HG02610 (cell line): ENCODE measurements around the gene PKNOX1.
"Not testable (repeated sequence)": the region's sequence is repeated elsewhere in the genome, so short reads cannot be mapped to it uniquely, and the experiment has no call there.

Source experiments
- ATAC-seq: cut with Tn5 transposase; IDR thresholded peaks from one replicate; pipeline ENCODE4 v1.9.1; 2021; ENCODE audit warnings: mild to moderate bottlenecking, moderate library complexity; ENCODE audit not compliant: unreplicated experiment

PKNOX1 gene

DNA sequence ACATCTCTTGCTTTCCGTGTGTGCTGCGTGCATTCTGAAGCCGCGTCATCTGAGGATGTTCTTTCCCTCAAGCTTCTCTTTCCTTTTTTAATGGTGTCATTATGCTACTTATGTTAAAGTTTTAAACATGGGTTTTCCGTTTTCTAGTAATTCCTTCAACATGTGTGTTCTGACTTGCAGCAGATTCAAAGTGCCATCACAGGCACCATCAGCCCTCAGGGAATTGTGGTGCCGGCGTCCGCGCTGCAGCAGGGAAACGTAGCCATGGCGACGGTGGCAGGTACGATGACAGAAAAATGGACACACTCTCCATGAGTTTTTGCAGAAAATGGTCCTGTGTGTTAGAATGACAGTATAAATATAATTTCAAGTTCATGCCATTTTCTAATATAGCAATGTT is 42.4 kb downstream of the PKNOX1 start:
- ATAC-seq = no peak

DNA sequence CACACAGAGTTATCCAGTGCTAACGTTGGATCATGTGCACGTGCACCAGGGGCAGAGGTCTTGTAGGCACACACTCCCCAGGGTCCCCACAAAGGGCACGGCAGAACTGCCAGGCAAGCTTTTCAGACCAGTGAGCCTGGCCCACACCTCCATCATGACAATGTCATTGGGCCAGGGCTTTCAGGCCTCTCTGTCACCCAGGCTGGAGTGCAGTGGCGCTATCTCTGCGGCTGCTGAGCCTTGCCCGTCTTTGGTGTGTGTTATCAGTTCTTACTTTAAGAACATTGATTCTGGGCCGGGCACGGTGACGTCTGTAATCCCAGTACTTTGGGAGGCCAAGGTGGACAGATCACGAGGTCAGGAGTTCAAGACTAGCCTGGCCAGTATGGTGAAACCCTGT is 44.2 kb downstream of the PKNOX1 start:
- ATAC-seq = no peak

DNA sequence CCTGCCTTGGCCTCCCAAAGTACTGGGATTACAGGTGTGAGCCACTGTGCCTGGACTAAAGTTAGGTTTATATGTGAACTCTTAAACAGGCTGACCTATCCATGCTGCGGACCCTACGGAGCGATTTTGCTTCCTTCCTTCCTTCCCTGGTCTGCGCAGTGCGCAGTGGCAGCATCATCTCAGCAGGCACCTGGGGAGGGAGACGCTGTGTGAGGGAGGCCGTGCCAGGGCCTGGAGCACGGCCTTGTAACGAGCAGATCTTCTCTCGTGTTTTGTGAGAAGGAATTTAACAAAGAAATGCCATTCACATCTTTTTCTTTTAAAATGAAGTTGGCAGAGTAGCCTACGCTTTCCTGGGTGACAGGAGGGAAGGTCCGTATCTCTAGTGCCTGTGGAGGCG is 45.8 kb downstream of the PKNOX1 start:
- ATAC-seq = no peak

DNA sequence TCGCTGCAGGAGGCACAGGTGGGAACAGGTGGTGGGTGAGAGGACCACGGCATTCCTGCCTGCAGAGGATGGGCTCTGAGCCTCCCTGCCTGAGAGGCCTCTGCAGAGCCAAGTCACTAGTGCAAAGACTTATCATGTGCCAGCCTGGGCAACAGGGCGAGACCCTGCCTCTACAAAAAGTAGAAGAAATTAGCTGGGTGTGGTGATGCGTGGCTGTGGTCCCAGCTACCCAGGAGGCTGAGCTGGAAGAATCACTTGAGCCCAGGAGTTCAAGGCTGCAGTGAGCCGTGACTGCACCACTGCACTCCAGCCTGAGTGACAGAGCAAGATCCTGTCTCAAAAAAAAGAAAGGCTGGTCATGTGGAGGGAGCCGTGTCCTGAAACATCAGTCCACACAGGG is 46.4 kb downstream of the PKNOX1 start:
- ATAC-seq = no peak

DNA sequence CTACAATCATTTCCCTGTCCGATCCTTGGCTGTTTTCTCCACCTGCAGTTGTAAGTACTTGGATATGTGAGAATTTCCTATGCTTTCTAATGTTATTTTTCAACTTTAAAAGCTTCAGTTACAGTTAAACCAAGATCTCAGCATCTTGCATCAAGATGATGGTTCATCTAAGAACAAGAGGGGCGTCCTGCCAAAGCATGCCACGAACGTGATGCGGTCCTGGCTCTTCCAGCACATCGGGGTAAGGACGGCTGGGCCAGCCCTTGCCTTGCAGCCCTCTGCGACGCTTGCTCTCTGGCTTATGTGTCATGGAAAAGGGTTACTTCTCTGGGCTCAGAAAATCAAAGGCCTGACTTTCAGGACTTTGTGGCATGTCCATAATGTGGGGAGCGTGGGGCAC is 46.8 kb downstream of the PKNOX1 start:
- ATAC-seq = no peak

DNA sequence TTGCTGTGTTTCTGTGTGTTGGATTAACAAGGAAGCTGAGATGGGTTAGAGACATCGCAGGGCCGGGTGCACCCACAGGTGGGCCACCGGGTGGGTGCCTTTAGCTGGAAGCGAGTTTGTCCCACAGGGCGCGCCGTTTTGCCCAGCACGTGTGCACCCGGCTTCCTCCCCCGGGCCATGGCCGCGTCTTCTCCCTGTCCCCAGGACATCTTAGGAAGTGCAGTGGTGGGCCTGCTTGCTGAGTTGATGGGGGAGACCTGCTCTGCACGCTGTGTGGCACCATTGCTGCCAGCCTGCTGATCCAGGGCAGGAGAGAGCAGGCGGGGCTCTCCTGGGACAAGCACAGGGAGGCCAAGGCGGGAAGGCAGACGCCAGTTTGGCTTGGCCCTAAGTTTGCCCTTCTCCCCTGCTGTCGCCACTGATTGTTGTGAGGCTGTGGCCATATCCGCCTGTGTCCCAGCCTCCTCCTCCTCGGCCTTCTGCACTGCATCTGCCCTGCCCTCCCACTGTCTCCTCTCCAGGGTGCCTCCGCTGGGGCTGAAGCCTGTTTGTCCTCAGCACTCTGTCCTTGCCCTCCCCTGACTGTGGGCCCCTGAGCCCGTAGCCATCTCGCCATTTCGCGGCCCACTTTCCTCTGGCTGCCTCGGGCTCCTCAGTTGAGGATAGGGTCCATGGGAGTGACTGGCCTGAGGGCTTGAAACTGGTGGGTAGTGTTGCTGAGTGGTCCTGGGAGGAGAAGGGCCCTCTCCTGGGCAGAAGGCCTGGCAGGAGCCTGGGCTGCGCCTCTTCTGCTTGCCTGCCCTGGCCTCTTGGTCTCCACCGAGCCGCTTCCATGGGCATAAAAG is 47.6 kb downstream of the PKNOX1 start:
- no peak for ATAC-seq

DNA sequence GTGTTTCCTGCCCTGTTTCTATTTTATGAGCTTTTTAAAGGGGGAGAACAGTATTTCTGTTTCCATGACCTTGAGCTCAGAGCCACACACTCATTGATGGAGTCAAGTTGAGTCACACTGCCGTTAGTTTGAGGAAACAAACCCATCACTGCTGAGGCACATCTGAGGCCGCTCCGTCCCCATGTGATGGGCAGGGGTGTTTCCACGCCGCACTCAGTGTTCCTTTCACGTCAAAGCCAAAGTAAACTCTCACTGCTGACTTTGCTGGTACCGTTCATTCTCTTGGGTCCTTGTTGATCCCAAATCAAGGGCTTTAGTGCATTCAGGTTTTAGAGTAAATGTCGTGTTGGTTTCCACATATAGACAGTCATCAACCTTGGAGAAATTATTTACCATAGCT is 48.8 kb downstream of the PKNOX1 start:
- no peak for ATAC-seq

DNA sequence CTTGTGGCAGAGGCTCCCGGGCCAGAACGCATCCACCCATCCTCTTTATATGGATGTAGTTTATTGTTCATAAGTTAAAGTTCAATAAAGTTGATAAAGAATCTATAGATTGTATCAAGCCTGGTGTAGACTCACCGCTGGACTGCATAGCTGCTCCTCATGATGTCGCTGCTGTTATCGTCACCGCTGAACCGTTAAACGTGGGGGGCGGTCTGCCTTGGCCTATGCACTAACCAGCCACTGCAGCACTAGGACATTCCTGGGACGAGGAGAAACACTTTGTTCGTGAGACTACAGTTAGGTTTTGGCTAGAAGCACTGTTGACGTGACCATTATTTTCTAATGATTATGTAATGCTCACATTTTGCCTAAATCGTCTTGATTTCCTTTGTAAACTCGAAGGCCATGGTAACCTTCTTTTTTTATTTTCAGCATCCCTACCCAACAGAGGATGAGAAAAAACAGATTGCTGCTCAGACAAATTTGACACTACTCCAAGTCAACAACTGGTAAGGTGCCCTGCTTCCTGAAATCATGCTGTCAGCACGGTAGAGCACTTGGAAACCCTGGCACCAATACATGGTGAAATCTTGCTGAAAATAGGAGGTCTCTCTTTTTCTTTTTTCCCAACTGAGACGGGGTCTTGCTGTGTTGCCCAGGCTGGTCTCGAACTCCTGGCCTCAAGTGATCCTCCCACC is 50.2 kb downstream of the PKNOX1 start:
- ATAC-seq = no peak

DNA sequence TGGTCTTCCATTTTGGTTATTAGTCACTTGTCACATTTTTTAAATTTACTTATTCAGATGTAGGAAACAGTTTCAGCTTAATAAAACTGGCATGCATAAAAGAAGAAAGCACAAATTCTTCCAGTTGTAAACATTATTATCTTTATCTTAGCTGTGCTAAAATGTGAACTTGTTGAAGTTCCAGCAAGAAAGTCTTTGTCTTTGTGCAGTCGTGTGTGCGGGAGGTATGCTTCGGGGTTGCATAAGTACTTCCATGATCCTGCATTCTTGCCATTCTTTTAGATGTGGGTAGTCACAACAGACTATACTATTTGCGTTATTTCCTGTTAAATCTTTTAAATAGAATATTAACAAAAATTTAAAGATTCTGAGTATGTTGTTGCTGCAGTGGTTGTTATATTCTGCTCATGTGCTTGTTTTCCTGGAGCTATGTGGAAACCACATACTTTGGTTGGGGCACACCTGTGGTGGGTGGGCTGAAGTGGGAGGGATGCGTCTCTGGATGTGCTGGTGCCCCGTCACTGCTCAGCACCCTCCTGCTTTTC is 51.3 kb downstream of the PKNOX1 start:
- no peak for ATAC-seq

DNA sequence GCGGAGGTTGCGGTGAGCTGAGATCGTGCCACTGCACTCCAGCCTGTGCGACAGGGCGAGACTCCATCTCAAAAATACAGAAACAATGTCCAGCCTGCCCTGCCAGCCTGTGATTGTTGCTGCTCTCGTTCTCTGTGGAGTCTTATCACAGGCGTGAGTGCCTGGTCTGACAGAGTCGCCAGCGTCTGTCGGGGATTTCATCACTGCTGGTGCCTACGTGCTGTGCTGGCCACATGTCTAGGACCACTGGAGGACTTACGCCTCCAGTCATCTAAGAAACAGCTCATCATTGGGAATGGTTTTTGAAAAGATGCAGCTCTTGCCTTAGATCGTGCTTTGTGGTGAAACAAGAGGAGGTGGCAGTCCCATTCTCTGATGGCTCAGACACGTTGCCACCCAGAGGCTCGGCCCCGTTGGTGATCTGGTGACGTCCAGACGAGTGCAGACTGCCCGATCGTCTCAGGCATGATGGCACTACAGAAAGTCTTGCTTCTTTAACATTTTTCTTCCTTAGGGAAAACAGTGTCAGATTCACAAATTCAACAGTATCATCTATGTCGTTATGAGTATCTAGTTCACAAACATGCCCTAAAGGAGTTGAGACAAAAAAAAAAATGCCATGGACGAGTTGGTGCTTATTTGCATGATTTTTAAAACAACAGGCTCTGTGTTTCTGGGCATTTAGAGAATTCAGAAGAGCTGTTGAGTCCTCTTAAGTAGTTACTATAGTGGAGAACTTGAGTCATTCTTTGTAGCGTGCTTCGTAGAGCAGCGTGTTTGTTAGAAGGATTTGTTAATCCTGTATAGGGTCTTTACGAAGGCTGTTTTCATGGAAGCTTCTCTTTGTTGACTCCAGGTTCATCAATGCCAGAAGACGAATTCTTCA is 53.7 kb downstream of the PKNOX1 start:
- ATAC-seq = no peak

DNA sequence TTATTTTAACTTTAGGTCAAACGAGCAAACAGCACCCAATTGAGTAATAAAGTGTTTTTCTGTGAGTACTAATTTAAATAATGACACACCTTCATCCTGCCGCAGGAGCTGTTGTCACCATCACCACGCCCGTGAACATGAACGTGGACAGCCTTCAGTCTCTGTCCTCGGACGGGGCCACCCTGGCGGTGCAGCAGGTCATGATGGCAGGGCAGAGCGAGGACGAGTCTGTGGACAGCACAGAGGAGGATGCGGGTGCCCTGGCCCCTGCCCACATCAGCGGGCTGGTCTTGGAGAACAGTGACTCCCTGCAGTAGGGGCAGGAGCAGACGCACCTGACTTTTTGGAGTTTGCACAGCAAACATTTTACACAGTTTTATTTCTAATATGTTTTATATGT is 55.4 kb downstream of the PKNOX1 start:
- ATAC-seq = no peak

DNA sequence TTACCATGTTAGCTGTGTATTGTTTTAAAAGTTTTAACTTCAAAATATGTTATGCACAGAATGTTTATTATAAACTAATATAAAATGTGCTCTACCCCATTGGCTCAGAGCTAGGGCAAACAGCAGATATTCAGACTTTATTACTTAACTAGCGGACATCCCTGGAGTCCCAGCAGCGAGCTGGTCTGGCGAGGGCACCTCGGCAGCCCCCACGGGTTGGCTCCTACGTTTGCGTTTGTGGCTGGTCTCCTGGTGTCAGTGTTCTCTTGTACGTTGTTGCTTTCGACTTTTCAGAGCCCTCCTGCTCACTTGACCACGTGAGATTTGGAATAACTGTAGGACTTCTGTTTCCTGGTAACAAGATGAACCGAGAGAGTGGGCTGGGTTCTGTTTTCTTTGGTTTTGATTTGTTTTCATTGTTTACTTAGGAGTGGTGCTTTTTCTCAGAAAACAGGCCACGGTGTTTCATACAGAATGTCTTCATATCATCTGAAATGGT is 56.8 kb downstream of the PKNOX1 start:
- no peak for ATAC-seq

DNA sequence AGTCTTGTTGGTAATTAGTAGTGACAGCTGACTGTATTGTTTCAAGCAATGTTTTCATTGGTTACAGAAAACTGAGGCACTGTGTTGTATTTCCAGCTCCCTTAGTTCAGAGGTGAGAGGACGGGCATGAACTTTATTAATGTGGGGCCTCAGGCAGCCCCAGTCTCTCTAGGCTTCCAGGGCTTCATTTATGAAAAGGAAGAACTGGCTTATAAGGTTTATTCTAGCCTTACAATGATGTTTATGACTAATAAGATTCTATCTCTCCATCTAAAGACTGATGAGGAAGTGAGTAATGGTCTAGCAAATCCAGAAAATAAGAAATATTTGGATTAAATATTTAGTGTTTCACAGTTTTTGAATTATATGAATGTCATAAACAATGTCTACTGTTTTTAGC is 59.7 kb downstream of the PKNOX1 start:
- ATAC-seq = no peak

DNA sequence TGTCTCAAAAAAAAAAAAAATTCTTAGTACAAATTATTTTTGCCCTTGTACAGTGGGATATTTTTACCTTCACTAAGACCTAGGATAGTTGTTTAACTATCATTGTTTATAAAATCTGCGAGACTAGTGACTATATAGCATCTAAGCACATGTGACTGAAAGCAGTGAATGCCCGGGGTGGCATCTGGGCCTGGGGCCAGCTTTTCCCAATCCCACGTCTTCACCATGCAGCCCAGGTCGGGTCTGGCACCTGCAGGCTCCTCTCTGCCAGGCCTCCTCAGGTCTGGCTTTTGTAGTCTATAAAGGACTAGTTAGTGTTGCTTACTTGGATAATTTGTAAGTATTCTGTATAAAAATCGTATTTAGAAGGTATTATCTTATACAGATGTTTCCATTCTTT is 60.5 kb downstream of the PKNOX1 start:
- ATAC-seq = no peak

DNA sequence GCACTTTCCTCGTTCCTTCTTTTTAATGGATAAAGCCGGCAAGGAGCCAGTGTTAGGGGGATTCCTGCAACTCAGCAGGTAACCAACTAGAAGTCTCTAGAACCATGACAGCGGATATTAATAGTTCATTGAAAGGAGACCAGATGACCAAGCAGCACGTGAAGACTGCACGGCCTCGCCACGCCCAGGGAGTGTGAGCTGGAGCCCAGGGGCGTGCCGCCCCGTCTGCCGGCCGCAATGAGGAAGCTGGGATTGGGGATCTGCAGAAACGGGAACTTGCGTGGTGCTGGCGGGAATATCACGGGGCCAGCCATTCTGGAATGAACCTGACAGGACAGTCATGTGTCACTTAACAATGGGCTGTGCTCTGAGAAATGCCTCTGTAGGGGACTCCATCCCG is 62.5 kb downstream of the PKNOX1 start:
- not testable (repeated sequence) for ATAC-seq

DNA sequence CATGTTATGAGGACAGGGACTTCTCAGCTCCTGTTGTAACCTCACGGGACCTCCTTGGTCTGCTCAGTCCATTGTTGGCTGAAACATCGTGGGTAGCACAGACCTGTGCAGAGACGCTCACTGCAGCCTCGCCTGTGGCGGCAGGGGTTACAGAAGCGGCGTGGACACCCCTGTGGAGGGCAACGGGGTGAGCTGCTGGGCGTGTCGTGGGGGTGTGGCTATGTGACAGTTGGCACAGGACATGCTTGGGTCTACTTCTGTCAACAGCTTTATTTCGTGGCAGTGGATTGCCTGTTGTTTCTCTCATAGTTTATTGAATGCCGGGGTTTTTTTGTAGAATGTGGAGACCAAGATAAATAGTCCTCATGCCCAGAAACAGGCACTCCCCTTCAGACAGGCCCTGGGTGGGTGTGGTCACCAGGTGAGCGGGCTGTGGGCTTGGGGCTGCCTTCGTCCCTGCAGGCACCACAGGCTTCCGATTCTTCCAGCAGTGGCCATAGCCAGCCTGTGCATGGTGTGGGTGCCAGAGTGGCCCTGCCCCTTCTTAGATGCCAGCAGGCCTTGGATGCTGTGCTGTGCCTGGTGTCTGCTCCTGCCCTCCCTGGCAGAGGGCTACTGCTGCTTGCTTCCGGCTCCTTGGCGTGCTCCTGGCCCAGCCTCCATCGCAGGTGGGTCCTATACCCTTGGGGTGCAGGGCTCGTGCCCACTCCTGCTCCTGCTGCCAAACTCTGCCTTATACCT is 63.7 kb downstream of the PKNOX1 start:
- not testable (repeated sequence) for ATAC-seq

DNA sequence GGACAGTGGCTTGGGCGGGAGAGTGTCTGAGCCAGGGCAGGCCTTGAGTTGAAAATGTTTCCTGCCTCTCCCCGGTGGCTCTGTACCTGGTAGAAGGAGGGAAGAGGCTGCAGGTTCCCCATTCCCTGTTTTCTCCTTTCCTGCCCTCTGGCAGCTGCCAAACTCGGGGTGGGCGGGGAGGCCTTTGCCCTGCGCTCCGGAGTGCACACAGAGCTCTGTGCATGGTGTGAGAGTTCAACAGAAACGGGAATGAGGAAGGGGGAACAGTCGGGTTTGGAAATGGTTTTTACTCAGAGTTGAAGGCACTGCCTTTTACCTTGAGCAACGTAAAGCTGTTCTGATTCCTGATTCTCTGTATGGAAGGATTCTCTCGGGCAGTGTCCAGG is 64.3 kb downstream of the PKNOX1 start:
- ATAC-seq = not testable (repeated sequence)

DNA sequence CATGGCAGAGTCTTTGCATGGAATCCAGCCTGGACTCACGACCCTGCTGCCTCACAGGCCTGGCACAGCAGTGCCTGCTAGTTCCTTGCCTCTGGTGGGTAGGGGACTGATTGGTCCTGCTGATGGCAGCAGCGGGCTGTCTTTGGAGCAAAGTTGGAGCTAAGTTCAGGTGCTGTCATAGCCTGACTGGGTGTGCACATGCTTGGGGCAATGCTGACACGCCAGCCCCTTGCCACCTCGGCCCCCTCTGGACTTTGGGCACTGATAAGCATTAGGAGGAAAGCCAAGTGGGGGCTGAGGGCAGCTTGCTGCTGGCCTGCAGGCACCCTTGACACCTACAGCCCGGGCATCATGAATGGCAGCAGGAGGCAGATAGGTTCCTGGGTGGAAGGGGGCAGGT is 67.8 kb downstream of the PKNOX1 start:
- ATAC-seq = not testable (repeated sequence)

DNA sequence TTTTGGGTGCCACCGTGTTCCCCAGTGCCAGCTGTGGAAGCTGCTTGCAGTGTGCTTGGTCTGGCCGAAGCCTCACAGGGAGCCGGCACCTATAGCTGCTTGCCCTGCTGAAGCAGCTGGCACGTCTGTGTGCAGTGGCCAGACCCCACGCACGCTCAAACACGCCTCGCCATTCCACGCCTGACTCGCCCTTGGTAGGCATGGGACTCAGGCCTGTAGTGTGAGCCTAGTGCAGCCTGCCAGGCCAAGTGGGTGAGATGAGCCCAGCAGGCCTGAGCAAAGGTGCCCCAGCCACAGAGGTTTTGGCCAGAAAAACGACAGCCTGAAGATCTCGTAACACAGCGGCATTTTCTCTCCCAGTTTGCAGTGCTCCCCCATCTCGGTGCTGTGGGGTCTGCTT is 68.9 kb downstream of the PKNOX1 start:
- not testable (repeated sequence) for ATAC-seq

DNA sequence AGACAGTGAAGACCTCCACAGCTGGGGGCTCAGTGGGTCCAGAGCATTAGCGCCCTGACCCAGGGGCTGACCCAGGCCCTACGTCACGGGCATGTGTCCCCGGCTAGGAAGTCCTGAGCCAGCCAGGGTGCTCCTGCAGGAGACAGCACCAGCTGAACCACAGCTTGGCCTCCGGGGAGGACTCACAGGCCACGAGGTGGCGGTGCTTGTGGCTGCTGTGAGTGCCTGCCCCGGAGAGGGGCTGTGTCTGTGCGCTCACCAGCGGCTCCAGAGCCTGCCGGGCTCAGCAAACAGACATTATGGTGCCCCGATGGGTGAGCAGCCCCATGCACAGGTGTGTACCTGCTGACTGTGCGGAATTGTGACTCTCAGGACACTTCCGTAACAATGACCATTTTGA is 70.2 kb downstream of the PKNOX1 start:
- not testable (repeated sequence) for ATAC-seq
